OCI-LY3 (cell line): Measurements from ENCODE around the gene ANKRD11.

Source experiments
- CTCF ChIP-seq: fragments of 200-600, 300-600 bp; sonication (generic); IDR thresholded peaks from 2 replicates; pipeline ENCODE4 v1.5.1; 2014; ENCODE audit warnings: antibody characterized with exemption, low read length, low read depth
- EZH2phosphoT487 ChIP-seq: fragments of 200-600 bp; shearing (Covaris generic); IDR thresholded peaks from 2 replicates; pipeline ENCODE4 v1.6.1; 2018; ENCODE audit warnings: antibody characterized with exemption, mixed run types, low read depth

DNA sequence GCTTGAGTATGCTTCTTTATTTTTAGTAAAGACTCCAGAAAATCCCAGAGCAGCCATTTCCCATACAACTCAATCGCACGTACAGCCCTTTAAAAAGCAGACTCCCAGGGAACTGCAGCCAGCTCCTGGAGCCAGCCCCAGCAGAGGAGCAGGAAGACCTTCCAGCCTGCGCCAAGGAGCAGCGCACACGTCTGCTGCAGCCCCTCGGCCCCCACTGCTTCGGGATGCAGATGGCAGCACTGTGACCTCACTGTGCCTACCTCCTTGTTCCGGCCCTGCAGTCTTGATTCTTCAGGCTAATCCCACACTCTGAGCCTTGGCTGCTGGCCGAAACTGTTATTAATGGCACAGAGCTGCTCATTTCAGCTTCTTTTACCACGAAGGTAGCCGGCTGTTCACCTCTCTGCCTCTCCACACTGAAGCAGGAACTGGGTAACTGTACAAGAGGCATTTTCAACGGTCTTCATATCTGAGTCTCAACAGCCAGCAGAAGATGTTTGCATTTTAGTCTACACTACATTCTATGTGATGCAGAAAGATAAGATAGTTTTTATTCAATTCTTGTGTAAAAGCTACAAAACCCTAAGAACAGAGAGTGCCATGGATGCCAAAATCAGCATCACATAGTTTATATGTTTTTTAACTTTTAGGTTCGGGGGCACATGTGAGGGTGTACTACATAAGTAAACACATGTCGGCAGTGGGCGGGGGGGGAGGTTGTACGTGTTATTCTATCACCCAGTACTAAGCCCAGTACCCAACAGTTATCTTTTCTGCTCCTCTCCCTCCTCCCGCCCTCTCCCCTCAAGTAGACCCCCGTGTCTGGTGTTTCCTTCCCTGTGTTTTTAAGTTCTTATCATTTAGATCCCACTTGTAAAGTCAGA lies 130.9 kb downstream of the ANKRD11 start:
- TF ChIP-seq CTCF = no peak
- no peak for TF ChIP-seq EZH2phosphoT487
